ENCODE measurements around the gene CPSF7. TPM values are rescaled to one million over a fixed set of nuclear protein-coding genes. Genes with fewer than 3 reads are reported as not detected.

CPSF7 gene
- total and polyA plus RNA-seq, 10 of the 15 experiments (the other 5 are each of a cell fraction or from before 2014, with no cell fraction given), result 14.9 to 93.1 (median 60.9) TPM

DNA sequence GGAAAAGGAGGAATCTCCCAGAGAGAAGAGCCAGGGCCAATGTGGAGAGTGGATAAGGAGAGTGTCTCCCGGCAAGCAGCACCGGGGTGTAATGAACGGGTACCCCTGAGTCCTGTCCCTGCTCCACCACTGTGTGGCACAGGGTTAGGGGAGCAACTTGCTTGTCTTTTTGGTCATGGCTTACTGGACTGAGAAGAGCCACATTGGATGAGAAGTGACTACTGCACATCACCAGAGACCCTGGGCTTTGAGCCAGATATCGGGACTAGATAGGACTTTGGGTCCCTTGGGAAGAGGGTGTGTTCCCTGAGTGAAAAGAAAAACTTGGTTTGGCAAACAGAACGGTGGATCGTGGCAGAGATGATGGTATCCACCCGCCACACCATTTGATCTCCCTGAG is 24.7 kb upstream of the CPSF7 start:
- in situ Hi-C loops (cut with MboI) (no loop called here), intact Hi-C loops (cut with micrococcal nuclease; ENCODE audit: unreplicated experiment) (no loop called here)
- TF ChIP-seq MTA2 (IDR thresholded peaks at IDR 0.05; ENCODE audit: low read depth) (no peak), STAT1 (conservative IDR thresholded peaks at IDR 0.05) (no peak), SMAD1 (IDR thresholded peaks at IDR 0.05; ENCODE audit: low read depth, partially characterized antibody) (no peak), KLF5 (IDR thresholded peaks at IDR 0.05; ENCODE audit: partially characterized antibody) (no peak), CHD4 (IDR thresholded peaks at IDR 0.05) (no peak), KAT2A (conservative IDR thresholded peaks at IDR 0.05; ENCODE audit: control insufficient read depth, low read depth, low read length) (no peak), RAD21 (IDR thresholded peaks at IDR 0.05; ENCODE audit: insufficient read depth, low read depth, low read length) (no peak), IKZF2 (IDR thresholded peaks at IDR 0.05) (no peak), GABPA (IDR thresholded peaks at IDR 0.05; ENCODE audit: low read depth) (no peak), BCL11A (IDR thresholded peaks at IDR 0.05; ENCODE audit: low read depth, low read length) (no peak), NR2C2 (IDR thresholded peaks at IDR 0.05; ENCODE audit: borderline replicate concordance, control insufficient read depth, insufficient read length, low read depth) (no peak)
- TF ChIP-seq, protein P1, sequence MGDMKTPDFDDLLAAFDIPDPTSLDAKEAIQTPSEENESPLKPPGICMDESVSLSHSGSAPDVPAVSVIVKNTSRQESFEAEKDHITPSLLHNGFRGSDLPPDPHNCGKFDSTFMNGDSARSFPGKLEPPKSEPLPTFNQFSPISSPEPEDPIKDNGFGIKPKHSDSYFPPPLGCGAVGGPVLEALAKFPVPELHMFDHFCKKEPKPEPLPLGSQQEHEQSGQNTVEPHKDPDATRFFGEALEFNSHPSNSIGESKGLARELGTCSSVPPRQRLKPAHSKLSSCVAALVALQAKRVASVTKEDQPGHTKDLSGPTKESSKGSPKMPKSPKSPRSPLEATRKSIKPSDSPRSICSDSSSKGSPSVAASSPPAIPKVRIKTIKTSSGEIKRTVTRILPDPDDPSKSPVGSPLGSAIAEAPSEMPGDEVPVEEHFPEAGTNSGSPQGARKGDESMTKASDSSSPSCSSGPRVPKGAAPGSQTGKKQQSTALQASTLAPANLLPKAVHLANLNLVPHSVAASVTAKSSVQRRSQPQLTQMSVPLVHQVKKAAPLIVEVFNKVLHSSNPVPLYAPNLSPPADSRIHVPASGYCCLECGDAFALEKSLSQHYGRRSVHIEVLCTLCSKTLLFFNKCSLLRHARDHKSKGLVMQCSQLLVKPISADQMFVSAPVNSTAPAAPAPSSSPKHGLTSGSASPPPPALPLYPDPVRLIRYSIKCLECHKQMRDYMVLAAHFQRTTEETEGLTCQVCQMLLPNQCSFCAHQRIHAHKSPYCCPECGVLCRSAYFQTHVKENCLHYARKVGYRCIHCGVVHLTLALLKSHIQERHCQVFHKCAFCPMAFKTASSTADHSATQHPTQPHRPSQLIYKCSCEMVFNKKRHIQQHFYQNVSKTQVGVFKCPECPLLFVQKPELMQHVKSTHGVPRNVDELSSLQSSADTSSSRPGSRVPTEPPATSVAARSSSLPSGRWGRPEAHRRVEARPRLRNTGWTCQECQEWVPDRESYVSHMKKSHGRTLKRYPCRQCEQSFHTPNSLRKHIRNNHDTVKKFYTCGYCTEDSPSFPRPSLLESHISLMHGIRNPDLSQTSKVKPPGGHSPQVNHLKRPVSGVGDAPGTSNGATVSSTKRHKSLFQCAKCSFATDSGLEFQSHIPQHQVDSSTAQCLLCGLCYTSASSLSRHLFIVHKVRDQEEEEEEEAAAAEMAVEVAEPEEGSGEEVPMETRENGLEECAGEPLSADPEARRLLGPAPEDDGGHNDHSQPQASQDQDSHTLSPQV (IDR thresholded peaks at IDR 0.05), result no peak
- TF ChIP-seq, protein P2, sequence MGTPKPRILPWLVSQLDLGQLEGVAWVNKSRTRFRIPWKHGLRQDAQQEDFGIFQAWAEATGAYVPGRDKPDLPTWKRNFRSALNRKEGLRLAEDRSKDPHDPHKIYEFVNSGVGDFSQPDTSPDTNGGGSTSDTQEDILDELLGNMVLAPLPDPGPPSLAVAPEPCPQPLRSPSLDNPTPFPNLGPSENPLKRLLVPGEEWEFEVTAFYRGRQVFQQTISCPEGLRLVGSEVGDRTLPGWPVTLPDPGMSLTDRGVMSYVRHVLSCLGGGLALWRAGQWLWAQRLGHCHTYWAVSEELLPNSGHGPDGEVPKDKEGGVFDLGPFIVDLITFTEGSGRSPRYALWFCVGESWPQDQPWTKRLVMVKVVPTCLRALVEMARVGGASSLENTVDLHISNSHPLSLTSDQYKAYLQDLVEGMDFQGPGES (IDR thresholded peaks at IDR 0.05), result no peak
- H4K20me1 ChIP-seq (ENCODE audit: control insufficient read depth, insufficient read depth), result 0 out of 2 replicates have a peak, but pooled peaks cover 2% of the 10 kb centered on the region
- no peak overlapping the region for H3K4me2 ChIP-seq (ENCODE audit: control insufficient read depth, insufficient read depth)
- H3K27me3 ChIP-seq (replicated peaks in 1 of 2; ENCODE audit: control insufficient read depth in 2 of 2, insufficient read depth in 2 of 2, low read length in 1 of 2), result no peaks in the 10 kb centered on the region
- ATAC-seq (no peak), DNase-seq (ENCODE audit: low read depth, low spot score) (no peak), FAIRE-seq (no peak)
- H3K27ac ChIP-seq (ENCODE audit: control insufficient read depth, insufficient read depth), result no peak overlapping the region
- RAD21 ChIA-PET (ENCODE audit: unreplicated experiment), result no interaction called here
- H2AFZ ChIP-seq (ENCODE audit: control insufficient read depth, low read depth, low read length), result no peak overlapping the region
- no peak overlapping the region for H3K9ac ChIP-seq (ENCODE audit: control insufficient read depth, insufficient read depth, low read length)
- SMC1A ChIA-PET (ENCODE audit: uncharacterized antibody, unreplicated experiment), result no interaction called here
- H3K4me3 ChIP-seq, result no peak overlapping the region
- POLR2A ChIA-PET, result no interaction called here
- 98% methylated on average over 7 of the region's 7 CpGs for WGBS (ENCODE audit: insufficient coverage, insufficient replicate concordance, low lambda C conversion rate, missing lambda C conversion rate)
- no peaks in the 10 kb centered on the region for H3K79me2 ChIP-seq (ENCODE audit: control insufficient read depth, insufficient read depth, low read length)
- H3K36me3 ChIP-seq (ENCODE audit: control insufficient read depth in 2 of 2, insufficient read depth in 2 of 2, low read length in 1 of 2), result peaks cover 3% of the 10 kb centered on the region in 2 experiments
- H3K4me1 ChIP-seq (ENCODE audit: control insufficient read depth, insufficient read depth, low read length), result no peaks in the 10 kb centered on the region
- CTCF ChIA-PET, result no interaction called here
- no TSS peak for BruUV-seq (replicated peaks)
- no peaks in the 10 kb centered on the region for H3K9me3 ChIP-seq (replicated peaks; ENCODE audit: control insufficient read depth, insufficient read depth, low read length)
